GM10266 (cell line): ENCODE results near the gene COX7A2.

Experiments
- DNase-seq: peaks from one replicate; pipeline ENCODE4 v3.0.0; 2012; ENCODE audit errors: extremely low spot score
- TF ChIP-seq, protein P1 (sequence below): IDR thresholded peaks from 2 replicates; pipeline ENCODE4 v1.5.1; 2012; ENCODE audit warnings: mild to moderate bottlenecking, low read depth; ENCODE audit not compliant: control insufficient read depth, insufficient read depth; ENCODE audit errors: missing control alignments

Gene COX7A2

DNA sequence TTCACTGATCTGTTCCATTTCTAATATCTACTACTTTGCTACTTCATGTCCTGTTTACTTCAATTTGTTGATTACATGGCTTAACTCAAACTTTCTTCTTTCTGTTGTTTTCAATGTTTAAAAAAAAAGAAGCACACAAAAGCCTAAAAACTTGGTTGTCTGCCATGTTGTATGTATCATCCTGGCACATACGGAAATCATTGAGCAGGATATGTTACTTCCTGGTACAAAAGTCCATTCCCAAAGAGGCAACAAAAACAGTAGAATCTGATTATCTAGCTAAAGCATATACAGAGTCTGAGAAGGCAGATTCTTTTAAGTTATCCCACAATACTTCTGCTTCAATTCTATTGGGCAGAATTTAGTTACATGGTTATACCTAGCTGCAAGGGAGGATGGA, 23.2 kb downstream of the COX7A2 start:
- DNase-seq = no peak
- TF ChIP-seq, protein P1, sequence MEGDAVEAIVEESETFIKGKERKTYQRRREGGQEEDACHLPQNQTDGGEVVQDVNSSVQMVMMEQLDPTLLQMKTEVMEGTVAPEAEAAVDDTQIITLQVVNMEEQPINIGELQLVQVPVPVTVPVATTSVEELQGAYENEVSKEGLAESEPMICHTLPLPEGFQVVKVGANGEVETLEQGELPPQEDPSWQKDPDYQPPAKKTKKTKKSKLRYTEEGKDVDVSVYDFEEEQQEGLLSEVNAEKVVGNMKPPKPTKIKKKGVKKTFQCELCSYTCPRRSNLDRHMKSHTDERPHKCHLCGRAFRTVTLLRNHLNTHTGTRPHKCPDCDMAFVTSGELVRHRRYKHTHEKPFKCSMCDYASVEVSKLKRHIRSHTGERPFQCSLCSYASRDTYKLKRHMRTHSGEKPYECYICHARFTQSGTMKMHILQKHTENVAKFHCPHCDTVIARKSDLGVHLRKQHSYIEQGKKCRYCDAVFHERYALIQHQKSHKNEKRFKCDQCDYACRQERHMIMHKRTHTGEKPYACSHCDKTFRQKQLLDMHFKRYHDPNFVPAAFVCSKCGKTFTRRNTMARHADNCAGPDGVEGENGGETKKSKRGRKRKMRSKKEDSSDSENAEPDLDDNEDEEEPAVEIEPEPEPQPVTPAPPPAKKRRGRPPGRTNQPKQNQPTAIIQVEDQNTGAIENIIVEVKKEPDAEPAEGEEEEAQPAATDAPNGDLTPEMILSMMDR = no peak

DNA sequence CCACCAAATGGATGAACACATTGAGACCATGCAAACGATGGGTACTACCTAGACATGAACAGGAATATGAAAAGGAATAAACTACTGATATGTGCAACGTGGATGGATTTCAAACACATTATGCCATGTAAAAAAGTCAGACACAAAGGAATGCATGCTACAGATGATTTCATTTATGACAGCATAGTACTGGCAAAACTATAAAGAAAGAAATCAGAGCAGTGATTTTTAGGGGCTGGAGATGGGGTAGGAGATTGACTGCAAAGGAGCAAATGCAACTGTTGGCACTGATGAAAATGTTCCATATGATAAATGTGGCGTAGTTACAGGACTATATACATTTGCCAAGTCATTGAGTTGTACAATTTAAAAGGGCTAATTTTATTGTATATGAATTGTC, 24.3 kb downstream of the COX7A2 start:
- TF ChIP-seq, protein P1 = no peak
- no peak for DNase-seq

DNA sequence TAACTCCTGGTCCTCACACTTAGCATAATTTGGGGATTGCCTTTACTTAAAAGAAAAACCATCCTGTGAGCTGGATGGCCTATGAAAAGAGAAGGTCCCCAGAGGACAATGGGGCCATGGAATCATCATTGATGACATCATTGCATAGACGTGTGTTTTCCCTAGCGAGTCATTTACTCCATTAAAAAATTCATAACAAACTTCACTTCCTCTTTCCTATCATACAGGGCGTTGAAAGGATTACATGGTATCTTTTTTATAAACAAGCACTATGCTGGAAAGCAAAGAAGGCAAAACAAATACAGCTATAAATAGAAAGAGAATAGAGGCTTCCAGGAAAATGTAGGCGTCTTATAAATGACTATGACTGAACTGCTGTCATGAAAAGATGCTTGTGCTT, 26.4 kb downstream of the COX7A2 start:
- TF ChIP-seq, protein P1 = no peak
- DNase-seq = no peak

DNA sequence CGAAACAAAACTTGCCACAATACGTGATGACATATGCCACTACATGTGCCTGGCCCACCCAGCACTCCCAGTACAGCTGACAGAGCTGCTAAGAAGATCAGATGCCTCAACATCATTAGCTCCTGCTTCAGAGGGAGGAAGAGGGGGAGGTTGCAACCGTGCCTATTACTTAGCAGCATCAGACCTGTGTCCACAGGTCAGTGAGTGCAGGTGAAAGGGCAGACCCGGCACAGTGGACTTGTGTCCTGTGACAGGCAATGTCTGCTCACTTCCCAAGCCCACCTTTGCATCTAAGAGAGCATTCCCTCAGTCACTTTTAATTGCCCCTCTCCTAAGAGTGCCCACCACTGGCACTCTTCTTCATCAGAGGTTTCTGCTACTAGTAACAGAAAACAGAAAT, 28.3 kb downstream of the COX7A2 start:
- TF ChIP-seq, protein P1 = no peak

DNA sequence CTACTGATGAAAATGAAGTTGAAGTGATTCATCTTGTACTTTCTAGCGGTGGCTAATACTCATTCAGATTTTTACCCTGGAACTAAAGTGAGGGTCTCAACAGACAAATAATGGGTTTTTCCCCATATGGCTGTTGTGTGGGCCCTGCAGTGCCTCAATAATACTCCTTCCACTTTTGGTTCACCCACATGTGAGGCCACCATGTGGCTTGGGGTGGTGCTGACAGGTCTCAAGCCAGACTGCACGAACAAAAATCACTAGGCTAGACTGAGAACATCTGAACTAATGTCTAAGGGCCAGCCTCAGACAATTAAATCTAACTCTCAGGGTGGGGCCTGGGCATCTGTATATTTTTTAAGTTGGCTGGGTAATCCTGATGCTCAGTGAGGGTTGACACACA, 29.9 kb downstream of the COX7A2 start:
- peak; percentile 10 for DNase-seq
- TF ChIP-seq, protein P1 = no peak

More for the DNA sequence above, 28.3 kb downstream of the COX7A2 start:
- DNase-seq = no peak

DNA sequence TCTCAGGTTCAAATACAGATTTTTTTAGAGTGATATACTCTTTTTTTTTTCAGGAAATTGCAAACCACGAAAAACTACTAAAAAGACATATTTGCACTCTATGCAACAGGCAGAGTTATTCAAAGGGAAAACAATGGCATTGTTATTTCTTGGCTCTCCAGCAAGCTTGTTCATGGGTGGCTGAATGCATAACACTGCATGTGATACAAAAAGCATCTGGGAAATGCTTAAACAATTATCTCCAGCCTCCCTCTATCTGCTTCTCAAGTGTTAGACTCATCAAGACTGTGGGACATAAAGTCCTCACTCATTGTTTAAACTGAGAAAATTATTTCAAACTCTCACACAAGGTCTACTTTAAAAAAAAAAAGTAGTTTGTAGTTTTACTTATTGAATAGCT, 30.5 kb downstream of the COX7A2 start:
- TF ChIP-seq, protein P1 = no peak
- no peak for DNase-seq

DNA sequence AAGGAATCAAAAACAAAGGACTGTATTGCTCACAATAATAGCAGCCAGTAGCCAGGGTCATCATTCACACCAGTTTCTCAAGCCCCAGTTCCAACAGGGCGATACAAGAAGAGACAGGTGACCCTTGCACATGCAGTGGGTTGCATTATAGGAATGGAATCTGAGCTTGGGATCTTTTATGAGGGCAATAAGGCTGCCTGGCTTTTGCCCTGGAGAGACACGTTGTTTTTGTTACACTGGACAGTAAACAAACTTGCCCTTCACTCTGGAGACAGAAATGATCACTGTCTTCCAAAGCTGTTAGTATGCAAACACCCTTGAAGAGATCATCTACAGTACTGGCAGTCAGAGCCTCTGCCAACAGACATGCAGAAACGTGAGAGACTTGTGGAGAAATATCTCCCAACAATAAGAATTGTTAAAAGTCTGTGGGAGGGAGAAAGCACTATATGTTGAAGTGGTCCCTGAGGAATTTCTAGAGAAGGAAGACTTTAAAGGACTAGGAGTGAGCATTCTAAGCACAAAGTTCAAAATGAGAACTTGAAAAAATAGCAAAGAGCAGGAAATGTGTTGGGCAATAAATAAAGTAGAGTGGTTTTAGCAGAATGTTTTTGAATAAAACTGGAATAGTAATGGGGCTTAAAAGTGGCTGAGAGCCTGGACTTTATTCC, 31.5 kb downstream of the COX7A2 start:
- no peak for DNase-seq
- TF ChIP-seq, protein P1 = no peak
